ENCODE data around the gene AFAP1L1.

GRCh38 chr5:149372076-149372795 is 100.6 kb downstream of the AFAP1L1 start:
- TF ChIP-seq EZH2phosphoT487 (IDR thresholded peaks at IDR 0.05; ENCODE audit: low read length): no peak
- TF ChIP-seq EZH2 (optimal IDR thresholded peaks at IDR 0.05; ENCODE audit: low read depth, low read length): no peak
- TF ChIP-seq CTCF (IDR thresholded peaks at IDR 0.05; ENCODE audit: low read length): no peak
